Panc1 (cell line): Measurements from ENCODE around the gene IL33. TPM values are rescaled to one million over a fixed set of nuclear protein-coding genes. Genes with fewer than 3 reads are reported as not detected.

Source experiments
- ATAC-seq: fragments of 200-7000 bp; cut with Tn5 transposase; 2 replicates; pipeline ENCODE4 v1.9.1; 2020; ENCODE audit warnings: mild to moderate bottlenecking, moderate library complexity
- BruUV-seq: library from RNA; stranded (reverse); fragments of 400-500 nt; replicated peaks from 2 replicates; lab custom pipeline; 2021; lab: Mats Ljungman, UMichigan
- CTCF ChIA-PET: fragments of 300-600 bp; sonication (Branson Sonifier 250); formaldehyde crosslinking; loops from one replicate; lab custom pipeline; 2022; ENCODE audit warnings: antibody characterized with exemption; lab: Charles Lee
- POLR2A ChIA-PET: fragments of 300-600 bp; sonication (Branson Sonifier 250); formaldehyde crosslinking; loops from one replicate; lab custom pipeline; 2022; ENCODE audit warnings: antibody characterized with exemption; lab: Charles Lee
- DNase-seq: peaks from one replicate; pipeline ENCODE4 v3.0.0-alpha.2; 2010; ENCODE audit warnings: low read depth, low spot score
- H3K27ac ChIP-seq: 2 replicates; pipeline ENCODE4 v1.5.1; 2011; ENCODE audit warnings: mild to moderate bottlenecking, low read length, inconsistent platforms
- H3K27me3 ChIP-seq: fragments of 200-500 bp; sonication (Bioruptor generic); 2 replicates; pipeline ENCODE4 v1.6.0; 2014; ENCODE audit warnings: low read length, inconsistent platforms; ENCODE audit not compliant: control insufficient read depth, insufficient read depth
- H3K36me3 ChIP-seq: fragments of 200-500 bp; sonication (Bioruptor generic); 2 replicates; pipeline ENCODE4 v1.5.1; 2014; ENCODE audit warnings: inconsistent platforms, mild to moderate bottlenecking, low read length, moderate library complexity; ENCODE audit not compliant: control insufficient read depth, insufficient read depth
- H3K4me1 ChIP-seq: 2 replicates; pipeline ENCODE4 v1.5.1; 2011; ENCODE audit warnings: inconsistent platforms, mild to moderate bottlenecking, low read length, moderate library complexity; ENCODE audit not compliant: control insufficient read depth, insufficient read depth
- H3K4me3 ChIP-seq, 2 experiments: 2 replicates each; pipeline ENCODE4 v1.5.1; 2011 to 2012; ENCODE audit warnings: low read depth in 2 of 2, low read length in 2 of 2, mild to moderate bottlenecking in 2 of 2, inconsistent platforms in 1 of 2, moderate library complexity in 1 of 2
- H3K9me3 ChIP-seq: fragments of 200-500 bp; sonication (Bioruptor generic); 2 replicates; pipeline ENCODE4 v1.5.1; 2014; ENCODE audit warnings: low read depth, mild to moderate bottlenecking, inconsistent platforms, low read length, moderate library complexity; ENCODE audit not compliant: control insufficient read depth, insufficient read depth
- CTCF ChIP-seq: fragments of 450-650 bp; IDR thresholded peaks from 2 replicates; pipeline ENCODE4 v1.5.1; 2017; ENCODE audit warnings: mild to moderate bottlenecking
- POLR2AphosphoS5 ChIP-seq: IDR thresholded peaks from 2 replicates; pipeline ENCODE4 v1.6.1; 2012; ENCODE audit warnings: mild to moderate bottlenecking, low read depth, low read length, moderate library complexity
- REST ChIP-seq, 2 experiments: IDR thresholded peaks; 2 replicates each; pipeline ENCODE4 v1.6.1; 2011 to 2012; ENCODE audit warnings: low read depth in 2 of 2, control low read depth in 1 of 2, low read length in 1 of 2, mild to moderate bottlenecking in 1 of 2, moderate library complexity in 1 of 2; ENCODE audit not compliant: insufficient read depth in 1 of 2
- SIN3A ChIP-seq: IDR thresholded peaks from 2 replicates; pipeline ENCODE4 v1.6.1; 2012; ENCODE audit warnings: low read depth, mild to moderate bottlenecking, low read length, moderate library complexity, borderline replicate concordance; ENCODE audit not compliant: insufficient read depth
- TCF7L2 ChIP-seq: IDR thresholded peaks from 2 replicates; pipeline ENCODE4 v1.6.1; 2011; ENCODE audit warnings: mild to moderate bottlenecking, low read depth, low read length, inconsistent platforms
- in situ Hi-C: cut with HindIII; loops from 2 replicates; pipeline ENCODE4 v1.10.0; 2016; ENCODE audit warnings: low sequenced_read_pairs, low pct_unique_long_range_greater_than_20kb
- intact Hi-C: fragments of 100-400 bp; cut with micrococcal nuclease; formaldehyde crosslinking; loops from one replicate; pipeline ENCODE4 v1.10.0; 2022; ENCODE audit not compliant: unreplicated experiment
- total RNA-seq: library from RNA; stranded (reverse); gene quantifications from one replicate; pipeline ENCODE4 v1.2.1, GENCODE V29; 2021; ENCODE audit not compliant: unreplicated experiment

Gene IL33
- total RNA-seq, 1 experiment from 2014 or later = not detected

GRCh38 chr9:6219040-6219439 is 3.4 kb downstream of the IL33 start:
- Histone ChIP-seq H3K9me3 (no peaks in the 10 kb centered on the region), H3K36me3 (no peaks in the 10 kb centered on the region), H3K27ac (no peak overlapping the region), H3K27me3 (no peaks in the 10 kb centered on the region), H3K4me1 (no peaks in the 10 kb centered on the region), H3K4me3 (no peak overlapping the region)
- CTCF ChIA-PET = no interaction called here
- TF ChIP-seq SIN3A (no peak), REST (IDR thresholded peaks at IDR 0.05; ENCODE audit: insufficient read depth in 1 of 2, low read depth in 2 of 2, low read length in 1 of 2) (no peak), POLR2AphosphoS5 (no peak), CTCF (no peak), TCF7L2 (no peak)
- ATAC-seq = no peak
- no TSS peak for BruUV-seq
- no peak for DNase-seq
- intact Hi-C loops (no loop called here), in situ Hi-C loops (no loop called here)
- POLR2A ChIA-PET = no interaction called here

DNA sequence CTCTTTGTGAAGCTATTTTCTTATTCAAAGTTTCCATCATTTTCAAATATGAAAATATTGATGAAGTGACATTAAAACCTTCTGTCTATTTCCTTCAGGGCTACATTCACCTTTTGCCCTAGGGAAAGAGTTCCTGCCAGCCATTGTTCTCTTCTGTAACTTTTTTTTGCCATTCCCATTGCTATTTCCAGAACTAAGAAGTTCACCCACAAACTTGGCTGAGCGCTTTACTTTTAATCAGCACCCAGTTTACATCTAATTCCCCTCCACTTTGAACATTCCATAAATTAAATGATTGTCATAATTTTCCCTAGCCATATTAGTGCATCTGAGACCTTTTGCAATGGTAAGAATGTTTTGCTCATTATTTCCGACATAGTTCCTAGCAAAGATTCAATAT is 4.4 kb downstream of the IL33 start:
- Histone ChIP-seq H3K4me1 (no peaks in the 10 kb centered on the region), H3K4me3 (no peak overlapping the region), H3K9me3 (no peaks in the 10 kb centered on the region), H3K27me3 (no peaks in the 10 kb centered on the region), H3K36me3 (no peaks in the 10 kb centered on the region), H3K27ac (no peak overlapping the region)
- no peak for DNase-seq
- no TSS peak for BruUV-seq
- in situ Hi-C loops = no loop called here
- ChIA-PET POLR2A (no interaction called here), CTCF (no interaction called here)
- no peak for TF ChIP-seq SIN3A
- TF ChIP-seq REST (IDR thresholded peaks at IDR 0.05; ENCODE audit: insufficient read depth in 1 of 2, low read depth in 2 of 2, low read length in 1 of 2) = no peak
- TF ChIP-seq CTCF = no peak
- TF ChIP-seq TCF7L2 = no peak
- no peak for TF ChIP-seq POLR2AphosphoS5
- intact Hi-C loops = no loop called here
- ATAC-seq = no peak
